ENCODE data around the gene ACSM2B.
A peak's percentile ranks its signal among the peaks of the same experiment; 100 is the strongest.
"Not testable (repeated sequence)": the region's sequence is repeated elsewhere in the genome, so short reads cannot be mapped to it uniquely, and the experiment has no call there.

Gene ACSM2B

DNA sequence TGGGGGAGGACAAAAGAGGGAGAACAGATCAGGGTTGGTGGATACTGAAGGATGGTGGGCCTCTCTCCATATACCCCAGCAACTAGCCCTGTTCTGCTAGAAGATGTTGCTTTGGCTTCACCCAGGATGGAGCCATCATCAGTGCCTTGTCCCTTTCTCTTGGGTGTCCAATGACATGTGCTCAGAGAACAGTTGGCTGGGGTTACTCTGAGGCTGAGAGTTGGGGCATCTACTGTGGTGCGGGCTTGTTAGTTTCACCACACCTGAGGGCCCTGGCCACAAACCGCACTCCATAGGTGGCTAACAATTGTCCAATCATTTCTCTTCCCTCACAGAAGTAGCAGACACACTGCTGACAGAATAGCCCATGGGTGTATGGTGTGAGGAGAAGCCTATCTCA, 18.9 kb upstream of the ACSM2B start:
- not testable (repeated sequence) for DNase-seq

DNA sequence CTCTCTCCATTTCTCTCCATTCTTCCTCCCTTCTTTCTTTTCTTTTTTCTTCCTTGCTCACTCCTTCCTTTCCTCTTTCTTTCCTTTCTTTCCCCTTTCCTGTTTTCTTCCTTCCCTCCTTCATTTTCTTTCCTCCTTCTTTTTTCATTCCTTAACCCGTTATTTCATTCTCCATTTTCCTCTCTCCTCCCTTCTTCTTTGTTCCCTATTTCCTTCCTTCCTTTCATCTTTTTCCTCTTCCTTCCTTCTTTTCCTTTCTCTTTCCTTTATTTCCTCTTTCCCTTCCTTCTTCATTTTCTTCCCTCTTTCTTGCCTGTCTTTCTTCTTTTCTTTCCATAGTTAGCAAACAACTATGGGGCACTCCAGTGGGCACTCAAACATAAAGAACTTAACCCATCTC, 16.6 kb upstream of the ACSM2B start:
- not testable (repeated sequence) for DNase-seq

DNA sequence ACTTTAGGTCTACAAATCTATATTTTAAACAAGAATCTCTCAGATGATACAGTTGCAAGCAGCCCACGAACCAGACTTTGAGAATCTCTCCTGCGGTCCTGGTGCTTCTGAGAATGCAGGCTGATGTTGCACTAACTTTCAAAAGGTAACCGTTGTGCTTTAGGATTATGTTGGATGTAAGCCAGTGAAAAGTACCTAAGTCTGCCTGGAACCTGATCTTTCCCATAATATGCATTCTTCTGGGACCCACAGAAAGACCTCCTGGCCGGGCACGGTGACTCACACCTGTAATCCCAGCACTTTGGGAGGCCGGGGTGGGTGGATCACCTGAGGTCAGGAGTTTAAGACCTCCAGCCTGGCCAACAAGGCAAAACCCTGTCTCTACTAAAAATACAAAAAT, 13.3 kb upstream of the ACSM2B start:
- not testable (repeated sequence) for DNase-seq

GRCh38 chr16:20587645-20588074, 11.5 kb upstream of the ACSM2B start:
- DNase-seq: not testable (repeated sequence)

- DNase-seq: not testable (repeated sequence)
These were observed 10.5 kb upstream of the ACSM2B start for GRCh38 chr16:20586716-20587115.

GRCh38 chr16:20586112-20586511, 9.9 kb upstream of the ACSM2B start:
- DNase-seq: not testable (repeated sequence)

GRCh38 chr16:20580487-20581259, 4.5 kb upstream of the ACSM2B start:
- not testable (repeated sequence) for DNase-seq

- DNase-seq: not testable (repeated sequence)
These were observed 1.9 kb upstream of the ACSM2B start for GRCh38 chr16:20578091-20578490.

- DNase-seq: peak; percentile 38
These were observed 7.0 kb downstream of the ACSM2B start for GRCh38 chr16:20569117-20569651.

DNA sequence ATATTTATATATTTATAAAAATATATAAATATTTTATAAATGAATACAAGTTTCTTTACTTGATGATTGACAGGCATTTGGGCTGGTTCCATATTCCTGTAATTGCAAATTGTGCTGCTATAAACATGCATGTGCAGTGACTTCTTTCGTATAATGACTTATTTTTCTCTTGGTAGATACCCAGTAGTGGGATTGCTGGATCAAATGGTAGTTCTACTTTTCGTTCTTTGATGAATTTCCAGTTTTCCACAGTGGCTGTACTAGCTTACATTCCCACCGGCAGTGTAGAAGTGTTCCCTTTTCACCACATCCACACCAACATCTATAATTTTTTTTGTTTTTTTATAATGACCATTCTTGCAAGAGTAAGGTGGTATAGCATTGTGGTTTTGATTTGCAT, 7.8 kb downstream of the ACSM2B start:
- DNase-seq: no peak

DNA sequence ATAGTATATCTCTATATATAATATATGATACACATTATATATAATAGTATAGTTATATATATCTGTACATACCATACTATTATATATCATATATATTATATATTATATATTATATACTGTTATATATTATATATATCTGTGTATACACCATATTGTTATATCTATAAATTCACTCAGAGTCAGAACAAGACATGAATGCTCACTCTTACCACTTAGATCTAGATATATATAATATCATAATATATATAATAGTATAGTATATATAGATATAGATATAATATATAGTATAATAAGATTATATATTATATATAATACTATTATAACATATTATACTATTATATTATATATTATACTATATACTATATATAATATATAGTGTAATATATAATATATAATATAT, 9.3 kb downstream of the ACSM2B start:
- DNase-seq: no peak

- DNase-seq: not testable (repeated sequence)
These were observed 10.8 kb downstream of the ACSM2B start for GRCh38 chr16:20565334-20565733.

DNA sequence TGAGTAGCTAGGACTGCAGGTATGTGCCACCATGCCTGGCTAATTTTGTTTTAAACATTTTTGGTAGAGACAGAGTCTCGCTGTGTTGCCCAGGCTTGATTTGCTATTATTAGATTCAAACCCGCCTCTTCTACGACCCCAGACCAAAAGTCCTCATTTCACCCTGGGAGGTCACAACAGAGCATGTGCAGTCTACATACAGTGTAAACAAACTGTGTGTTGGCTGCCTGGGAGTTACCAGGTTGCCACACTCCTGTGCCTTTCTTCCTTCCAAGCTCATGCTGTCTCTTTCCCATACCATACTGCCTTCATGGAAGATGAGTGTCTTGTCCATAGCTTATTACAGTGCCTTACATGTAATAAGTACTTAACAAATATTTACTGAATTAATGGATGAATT, 11.9 kb downstream of the ACSM2B start:
- not testable (repeated sequence) for DNase-seq

DNA sequence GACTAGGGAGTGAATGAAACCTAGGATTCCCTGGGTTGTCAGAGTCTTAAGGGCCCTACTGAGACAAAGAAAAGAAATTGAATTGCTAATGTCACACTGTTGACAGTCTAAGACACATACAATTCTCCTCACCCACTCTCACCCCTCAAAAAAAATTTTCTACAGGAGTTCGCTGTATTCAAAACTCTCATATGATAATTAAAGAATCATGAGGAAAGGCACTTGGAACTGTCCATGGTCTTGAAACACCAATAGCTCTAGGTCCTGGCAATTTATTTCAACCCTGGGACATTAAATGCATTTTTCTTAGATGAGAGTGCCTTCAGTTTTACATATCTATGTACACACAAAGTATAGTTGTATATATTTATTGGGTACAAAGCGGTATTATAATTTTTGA, 20.5 kb downstream of the ACSM2B start:
- not testable (repeated sequence) for DNase-seq

DNA sequence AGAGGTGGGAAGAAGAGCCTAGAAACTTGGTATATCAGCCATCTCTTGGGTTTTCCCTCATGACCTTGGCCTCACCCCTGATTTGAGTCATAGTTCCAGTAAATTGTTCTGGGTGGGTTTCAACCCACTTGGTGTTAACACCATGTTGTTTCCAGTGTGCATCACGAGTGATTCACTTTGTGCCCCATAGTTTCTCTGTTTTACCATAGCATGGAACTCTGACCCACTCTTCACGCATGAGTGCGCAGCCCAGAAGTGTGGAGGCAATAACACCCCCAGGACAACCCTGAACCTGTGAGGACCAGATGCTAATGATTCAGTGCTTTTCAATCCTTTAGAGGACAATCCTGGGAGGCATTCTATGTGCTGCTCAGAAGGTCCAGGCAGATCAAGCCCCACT, 21.5 kb downstream of the ACSM2B start:
- not testable (repeated sequence) for DNase-seq

- DNase-seq: peak; percentile 34
These were observed 22.7 kb downstream of the ACSM2B start for GRCh38 chr16:20553493-20553892.

- DNase-seq: not testable (repeated sequence)
These were observed 29.2 kb downstream of the ACSM2B start for GRCh38 chr16:20546951-20547350.

- DNase-seq: not testable (repeated sequence)
These were observed 29.8 kb downstream of the ACSM2B start for GRCh38 chr16:20546278-20546853.

DNA sequence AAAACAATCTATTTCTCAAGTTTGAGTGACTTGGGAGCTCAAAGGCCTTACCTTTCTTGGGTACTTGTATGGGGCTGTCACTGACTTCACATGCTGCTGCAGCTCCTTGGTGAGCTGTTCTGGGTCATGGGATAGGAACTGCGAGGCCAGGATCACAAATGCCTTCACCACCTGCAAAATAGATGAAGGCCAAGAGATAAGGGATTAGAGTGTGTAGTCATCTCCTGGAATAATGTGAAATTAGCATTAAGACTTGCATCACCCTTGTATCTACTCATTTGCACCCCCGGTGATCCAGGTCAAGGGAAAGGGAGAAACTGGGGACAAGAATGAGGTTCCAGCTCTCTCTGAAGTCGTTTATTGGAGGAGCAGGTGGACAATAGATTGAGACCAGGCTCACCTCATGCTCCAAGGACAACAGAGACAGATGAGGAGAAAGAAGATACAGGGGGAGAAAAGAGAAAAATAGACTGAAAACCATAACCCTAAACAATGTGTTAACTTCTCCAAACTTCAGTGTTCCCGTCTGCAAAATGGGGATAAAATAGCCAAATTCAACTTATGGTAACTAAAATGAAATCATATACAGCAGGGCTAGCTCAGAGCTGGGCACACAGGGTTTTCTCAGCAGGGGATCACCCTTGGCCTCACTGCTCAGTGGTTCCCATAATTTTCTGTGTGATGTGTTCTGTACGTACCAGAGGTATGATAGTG, 35.4 kb downstream of the ACSM2B start:
- DNase-seq: not testable (repeated sequence)

DNA sequence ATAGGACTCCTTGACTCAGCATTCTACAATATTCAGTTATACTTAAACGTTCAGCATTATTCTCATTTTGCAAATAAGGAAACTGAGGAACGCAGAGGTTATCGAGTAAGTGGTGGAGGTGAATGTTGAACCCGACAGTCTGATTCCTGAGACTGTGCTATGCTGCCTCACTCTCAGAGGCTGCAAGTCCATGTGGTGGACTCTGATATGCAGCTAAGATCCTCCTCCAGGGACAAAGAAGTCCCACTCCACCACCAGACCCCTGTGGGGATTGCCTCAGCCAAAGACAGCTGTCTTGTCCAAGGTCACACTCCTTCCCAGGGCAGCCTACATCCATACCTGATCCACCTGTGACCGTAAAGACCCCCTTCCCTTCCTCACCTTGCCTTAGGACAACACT, 37.5 kb downstream of the ACSM2B start:
- no peak for DNase-seq

DNA sequence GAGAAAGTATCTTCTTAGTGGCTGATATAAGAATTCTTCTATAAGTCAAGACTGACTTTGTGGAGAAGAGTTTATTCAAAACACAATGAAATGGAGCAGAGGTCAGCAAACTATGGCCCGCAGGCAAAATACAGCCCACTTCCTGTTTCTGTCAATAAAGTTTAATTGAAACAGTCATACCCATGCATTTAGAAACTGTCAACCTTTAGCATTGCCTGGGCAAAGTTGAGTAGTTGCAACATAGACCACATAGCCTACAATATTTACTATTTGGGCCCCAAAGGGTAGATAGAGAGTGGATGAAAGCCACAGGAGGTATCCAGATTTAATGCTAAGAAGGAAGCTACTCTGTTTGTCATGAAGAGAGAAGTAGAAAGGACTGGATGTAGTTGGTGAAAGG, 38.0 kb downstream of the ACSM2B start:
- no peak for DNase-seq

GRCh38 chr16:20536669-20537068, 39.5 kb downstream of the ACSM2B start:
- not testable (repeated sequence) for DNase-seq

- not testable (repeated sequence) for DNase-seq
These were observed 43.8 kb downstream of the ACSM2B start for GRCh38 chr16:20532284-20532792.

Measured in DMS53 (cell line).